ENCODE measurements around the gene FZD4.

The FZD4 gene

DNA sequence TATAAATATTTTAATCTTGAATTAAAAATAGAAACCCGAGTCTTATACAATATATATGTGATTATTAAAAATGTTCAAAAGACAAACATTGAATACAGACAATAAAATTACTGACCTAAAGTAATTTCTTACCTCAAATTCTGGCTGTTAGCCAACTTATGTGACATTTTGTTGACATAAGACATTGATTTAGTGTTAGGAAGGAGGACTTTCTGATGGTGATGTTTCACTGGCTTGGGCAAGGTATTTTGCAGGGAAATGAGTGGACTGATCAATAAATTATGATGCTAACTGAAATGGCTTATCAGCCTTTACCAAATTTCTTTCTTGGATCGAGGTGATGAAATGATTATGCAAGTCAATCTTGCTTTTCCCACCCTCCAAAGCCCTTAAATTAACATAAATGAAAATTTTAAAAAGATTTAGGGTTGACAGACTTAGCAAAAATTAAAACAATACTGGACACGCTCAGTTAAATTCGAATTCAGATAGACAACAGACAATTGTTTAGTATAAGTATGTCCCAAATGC, 33.2 kb upstream of the FZD4 start:
- TF ChIP-seq, protein P1, sequence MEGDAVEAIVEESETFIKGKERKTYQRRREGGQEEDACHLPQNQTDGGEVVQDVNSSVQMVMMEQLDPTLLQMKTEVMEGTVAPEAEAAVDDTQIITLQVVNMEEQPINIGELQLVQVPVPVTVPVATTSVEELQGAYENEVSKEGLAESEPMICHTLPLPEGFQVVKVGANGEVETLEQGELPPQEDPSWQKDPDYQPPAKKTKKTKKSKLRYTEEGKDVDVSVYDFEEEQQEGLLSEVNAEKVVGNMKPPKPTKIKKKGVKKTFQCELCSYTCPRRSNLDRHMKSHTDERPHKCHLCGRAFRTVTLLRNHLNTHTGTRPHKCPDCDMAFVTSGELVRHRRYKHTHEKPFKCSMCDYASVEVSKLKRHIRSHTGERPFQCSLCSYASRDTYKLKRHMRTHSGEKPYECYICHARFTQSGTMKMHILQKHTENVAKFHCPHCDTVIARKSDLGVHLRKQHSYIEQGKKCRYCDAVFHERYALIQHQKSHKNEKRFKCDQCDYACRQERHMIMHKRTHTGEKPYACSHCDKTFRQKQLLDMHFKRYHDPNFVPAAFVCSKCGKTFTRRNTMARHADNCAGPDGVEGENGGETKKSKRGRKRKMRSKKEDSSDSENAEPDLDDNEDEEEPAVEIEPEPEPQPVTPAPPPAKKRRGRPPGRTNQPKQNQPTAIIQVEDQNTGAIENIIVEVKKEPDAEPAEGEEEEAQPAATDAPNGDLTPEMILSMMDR (IDR thresholded peaks at IDR 0.05; ENCODE audit: insufficient read depth, low read length, poor library complexity, severe bottlenecking) = no peak
- DNase-seq (ENCODE audit: extremely low read depth, insufficient read length) = no peak
- H3K4me3 ChIP-seq (replicated peaks; ENCODE audit: low read depth, low read length) = no peak overlapping the region
- no peaks in the 10 kb centered on the region for H3K27me3 ChIP-seq (replicated peaks; ENCODE audit: control insufficient read depth, insufficient read depth, low read length)
- H3K36me3 ChIP-seq (ENCODE audit: control insufficient read depth, insufficient read depth, low read length) = no peaks in the 10 kb centered on the region

DNA sequence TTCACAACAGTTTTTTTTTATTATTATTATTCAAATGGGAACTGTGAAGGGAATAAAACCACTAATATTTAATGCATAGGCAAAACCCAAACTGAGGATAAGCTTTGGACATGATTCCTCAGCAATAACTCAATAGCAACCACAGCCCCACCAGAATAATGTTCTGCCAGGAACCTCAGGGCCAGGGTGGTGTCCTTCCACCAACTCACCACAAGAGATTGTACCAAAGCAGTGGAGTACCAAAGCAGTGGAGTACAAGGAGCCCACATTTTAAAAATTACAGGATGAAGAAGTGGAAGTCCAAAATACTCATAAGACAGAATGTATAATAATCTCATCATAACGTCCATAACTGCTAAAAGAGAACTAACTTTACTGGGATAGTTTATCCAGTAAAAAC, 32.5 kb upstream of the FZD4 start:
- TF ChIP-seq, protein P1 (IDR thresholded peaks at IDR 0.05; ENCODE audit: insufficient read depth, low read length, poor library complexity, severe bottlenecking) = no peak
- H3K36me3 ChIP-seq (ENCODE audit: control insufficient read depth, insufficient read depth, low read length) = no peaks in the 10 kb centered on the region
- DNase-seq (ENCODE audit: extremely low read depth, insufficient read length) = no peak
- H3K4me3 ChIP-seq (replicated peaks; ENCODE audit: low read depth, low read length) = no peak overlapping the region
- no peaks in the 10 kb centered on the region for H3K27me3 ChIP-seq (replicated peaks; ENCODE audit: control insufficient read depth, insufficient read depth, low read length)

DNA sequence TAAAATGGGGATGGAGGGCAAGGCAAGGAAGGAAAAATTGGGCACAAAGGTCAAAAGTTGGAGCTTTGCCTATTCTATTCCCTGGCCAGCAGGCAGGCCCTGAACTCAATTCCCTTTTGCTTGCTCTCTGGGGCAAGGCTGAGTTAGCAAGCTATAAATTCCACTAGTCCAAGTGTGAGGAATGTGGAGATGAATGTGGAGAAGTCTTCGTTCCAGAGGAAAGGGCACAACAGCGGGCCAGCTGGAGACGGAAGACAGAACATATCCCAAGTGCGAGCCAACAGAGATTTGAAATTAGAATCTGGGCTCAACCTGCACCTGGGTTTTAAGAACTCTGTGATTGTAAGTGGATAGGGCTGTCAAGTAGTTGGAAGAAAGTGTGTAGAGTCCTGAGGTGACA, 29.5 kb upstream of the FZD4 start:
- H3K4me3 ChIP-seq (replicated peaks; ENCODE audit: low read depth, low read length) = no peak overlapping the region
- no peaks in the 10 kb centered on the region for H3K36me3 ChIP-seq (ENCODE audit: control insufficient read depth, insufficient read depth, low read length)
- no peak for DNase-seq (ENCODE audit: extremely low read depth, insufficient read length)
- TF ChIP-seq, protein P1 (IDR thresholded peaks at IDR 0.05; ENCODE audit: insufficient read depth, low read length, poor library complexity, severe bottlenecking) = no peak
- H3K27me3 ChIP-seq (replicated peaks; ENCODE audit: control insufficient read depth, insufficient read depth, low read length) = no peaks in the 10 kb centered on the region

DNA sequence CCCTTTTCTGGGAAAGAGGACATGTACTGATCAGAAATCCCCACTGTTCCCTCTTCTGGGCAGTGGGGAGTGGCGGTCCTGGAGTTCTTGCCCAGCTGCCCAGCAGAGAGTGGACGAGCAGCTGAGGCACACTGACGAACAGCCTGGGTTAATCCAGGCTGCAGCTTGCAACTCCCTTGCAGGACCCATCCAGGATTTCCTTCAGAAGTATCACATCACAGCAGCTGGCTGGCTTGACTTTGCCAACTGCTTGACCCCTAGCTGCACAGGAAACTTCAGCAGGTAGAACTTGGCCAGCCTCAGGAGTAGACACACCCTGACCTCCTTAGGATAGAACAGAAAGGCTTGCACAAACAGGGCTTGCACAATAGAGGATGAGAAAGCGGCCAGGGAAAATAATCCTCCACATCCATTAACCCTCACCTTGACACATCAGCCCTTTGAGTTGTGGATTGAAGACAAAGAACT, 27.9 kb upstream of the FZD4 start:
- H3K4me3 ChIP-seq (replicated peaks; ENCODE audit: low read depth, low read length) = no peak overlapping the region
- TF ChIP-seq, protein P1 (IDR thresholded peaks at IDR 0.05; ENCODE audit: insufficient read depth, low read length, poor library complexity, severe bottlenecking) = no peak
- DNase-seq (ENCODE audit: extremely low read depth, insufficient read length) = no peak
- no peaks in the 10 kb centered on the region for H3K27me3 ChIP-seq (replicated peaks; ENCODE audit: control insufficient read depth, insufficient read depth, low read length)
- H3K36me3 ChIP-seq (ENCODE audit: control insufficient read depth, insufficient read depth, low read length) = no peaks in the 10 kb centered on the region

DNA sequence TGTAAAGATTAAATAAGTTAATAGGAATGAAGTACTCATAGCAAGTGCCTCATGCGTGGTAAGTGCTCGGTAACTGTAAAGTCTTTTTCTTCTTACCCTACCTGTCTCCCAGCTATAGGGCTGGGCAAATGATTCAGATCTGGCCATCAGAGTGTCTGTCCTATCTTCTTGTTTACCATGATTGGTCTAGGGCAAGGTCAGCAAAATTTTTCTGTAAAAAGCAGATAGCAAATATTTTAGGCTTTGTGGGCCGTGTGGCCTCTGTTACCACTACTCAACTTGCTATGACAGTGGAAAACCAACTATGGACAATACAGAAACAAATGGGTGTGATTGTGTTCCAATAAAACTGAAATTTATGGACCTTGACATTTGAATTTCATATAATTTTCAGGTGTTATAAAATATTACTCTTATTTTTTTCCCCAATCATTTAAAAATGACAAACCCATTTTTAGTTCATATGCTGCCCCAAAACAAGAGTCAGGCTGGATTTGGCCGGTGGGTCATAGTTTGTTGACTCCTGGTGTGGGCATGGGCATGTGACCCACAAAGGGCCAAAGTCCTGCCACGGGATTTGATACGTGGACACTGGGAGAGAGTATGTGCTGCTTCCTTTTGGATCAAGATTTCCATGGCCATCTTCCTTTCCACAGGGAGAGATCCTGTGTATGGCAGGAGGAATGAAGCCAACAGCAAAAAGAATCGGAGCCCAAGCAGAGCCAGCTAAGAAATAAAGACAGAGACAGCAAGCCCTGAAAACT, 26.8 kb upstream of the FZD4 start:
- Histone ChIP-seq H3K4me3 (replicated peaks; ENCODE audit: low read depth, low read length) (no peak overlapping the region), H3K36me3 (ENCODE audit: control insufficient read depth, insufficient read depth, low read length) (no peaks in the 10 kb centered on the region), H3K27me3 (replicated peaks; ENCODE audit: control insufficient read depth, insufficient read depth, low read length) (no peaks in the 10 kb centered on the region)
- TF ChIP-seq, protein P1 (IDR thresholded peaks at IDR 0.05; ENCODE audit: insufficient read depth, low read length, poor library complexity, severe bottlenecking) = no peak
- no peak for DNase-seq (ENCODE audit: extremely low read depth, insufficient read length)

Data from GM06990 (cell line).